ENCODE measurements around the gene COL25A1. TPM values are rescaled to one million over a fixed set of nuclear protein-coding genes. Genes with fewer than 3 reads are reported as not detected.

Gene COL25A1
- total and polyA plus RNA-seq, 4 experiments from 2014 or later: 0.06 to 0.55 (median 0.44) TPM; not detected in 1

DNA sequence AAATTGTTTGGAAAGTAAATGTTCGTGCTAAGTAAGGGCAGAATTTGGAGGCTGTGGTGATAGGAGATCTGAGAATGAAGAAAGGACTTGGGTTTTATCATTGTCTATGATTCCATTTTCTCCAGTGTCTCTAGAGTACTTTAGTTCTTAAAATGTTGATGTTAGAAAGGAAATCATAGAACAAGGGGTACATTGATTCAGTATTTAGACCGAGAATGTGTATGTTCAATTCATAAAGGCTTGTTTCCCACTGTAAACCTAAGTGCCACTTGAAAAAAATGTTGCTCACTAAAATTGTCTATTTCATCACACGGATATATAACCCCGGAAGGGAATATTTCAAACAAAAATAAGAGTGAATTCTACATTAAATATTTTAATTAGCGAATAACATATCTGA lies 380.3 kb downstream of the COL25A1 start:
- Mint-ChIP-seq H3K4me1 (no peaks in the 10 kb centered on the region), H3K27ac (no peak overlapping the region), H3K27me3 (peaks cover 0 to 3% of the 10 kb centered on the region in 2 donors), H3K36me3 (no peaks in the 10 kb centered on the region), H3K4me3 (no peak overlapping the region), H3K9me3 (no peaks in the 10 kb centered on the region)
- intact Hi-C loops (cut with micrococcal nuclease): no loop called here
- no peak overlapping the region for H3K27ac ChIP-seq (ENCODE audit: low read depth, low read length)
- no peak for DNase-seq
- no peaks in the 10 kb centered on the region for H3K27me3 ChIP-seq (ENCODE audit: insufficient read depth, low read length)
- ChIA-PET POLR2A (ENCODE audit: partially characterized antibody) (no interaction called here), CTCF (ENCODE audit: partially characterized antibody) (no interaction called here)
- H3K4me1 ChIP-seq (ENCODE audit: insufficient read depth, low read length): no peaks in the 10 kb centered on the region
- no peaks in the 10 kb centered on the region for H3K36me3 ChIP-seq (ENCODE audit: insufficient read depth, low read length)
- H3K4me3 ChIP-seq (ENCODE audit: low read length in 2 of 2): no peak overlapping the region
- H3K9me3 ChIP-seq (ENCODE audit: control insufficient read depth in 1 of 2, low read length in 2 of 2): no peaks in the 10 kb centered on the region

DNA sequence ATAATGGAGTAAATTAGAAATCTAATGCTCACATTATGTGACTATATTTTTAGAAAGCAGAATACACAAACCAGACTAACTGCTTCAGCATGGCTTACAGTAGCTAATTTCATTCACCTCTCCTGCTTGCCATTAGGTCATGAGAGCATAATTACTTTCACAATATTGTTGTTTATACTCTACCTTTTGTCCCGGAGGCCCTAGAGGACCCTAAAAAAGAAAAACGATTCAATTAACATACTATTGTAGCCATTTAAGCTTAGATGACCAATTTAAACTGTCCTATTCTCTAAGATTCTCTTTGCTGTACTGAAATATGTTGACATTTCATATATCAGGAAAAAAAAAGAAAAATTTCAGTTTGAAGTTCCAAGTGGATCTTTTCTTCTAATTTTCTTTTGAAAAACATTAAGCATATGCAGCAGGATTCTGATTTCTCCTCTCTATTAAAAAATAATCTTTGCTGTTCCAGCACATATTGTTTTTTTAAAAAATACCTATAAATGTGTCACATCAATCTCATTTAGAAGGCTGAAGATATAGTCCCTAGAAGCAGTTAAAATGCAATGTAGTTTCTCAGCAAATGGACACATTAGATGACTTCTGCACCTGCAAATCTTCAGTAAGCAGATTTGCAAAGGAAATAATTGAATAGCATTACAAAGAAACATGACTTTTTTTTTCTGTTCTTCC lies 381.9 kb downstream of the COL25A1 start:
- peaks cover 0 to 4% of the 10 kb centered on the region in 2 donors for H3K27me3 Mint-ChIP-seq

DNA sequence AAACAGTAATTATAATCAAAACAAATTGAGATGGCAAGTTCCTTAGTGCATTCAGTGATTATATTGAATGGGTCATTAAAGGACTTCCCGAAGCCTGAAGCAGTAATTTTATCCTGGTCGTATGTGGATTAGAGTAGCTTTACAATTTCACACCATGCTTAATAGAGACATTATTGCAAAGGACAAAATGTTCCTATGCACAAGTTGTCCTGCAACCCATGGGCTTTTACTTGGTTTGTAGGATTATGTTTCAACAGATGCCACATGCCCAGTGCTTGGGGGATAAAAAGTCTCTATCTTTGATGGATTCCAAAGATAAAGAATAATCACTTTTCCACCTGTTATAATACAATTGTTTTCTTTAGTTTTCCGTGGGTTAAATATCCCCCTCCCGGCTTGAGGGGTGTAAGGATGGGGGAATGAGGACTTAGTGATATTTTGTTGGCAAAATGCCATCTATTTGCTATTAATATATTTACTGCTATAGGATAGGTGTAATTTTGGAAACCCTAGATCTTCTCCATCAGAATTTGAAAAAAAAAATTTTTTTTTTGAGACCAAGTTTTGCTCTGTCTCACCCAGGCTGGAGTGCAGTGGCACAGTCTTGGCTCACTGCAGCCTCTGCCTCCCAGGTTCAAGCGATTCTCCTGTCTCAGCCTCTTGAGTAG lies 383.1 kb downstream of the COL25A1 start:
- POLR2A ChIA-PET (ENCODE audit: partially characterized antibody): no interaction called here
- H3K36me3 Mint-ChIP-seq: no peaks in the 10 kb centered on the region
- Histone ChIP-seq H3K4me1 (ENCODE audit: insufficient read depth, low read length) (no peaks in the 10 kb centered on the region), H3K9me3 (ENCODE audit: control insufficient read depth in 1 of 2, low read length in 2 of 2) (no peaks in the 10 kb centered on the region), H3K27me3 (ENCODE audit: insufficient read depth, low read length) (no peaks in the 10 kb centered on the region), H3K36me3 (ENCODE audit: insufficient read depth, low read length) (no peaks in the 10 kb centered on the region), H3K27ac (ENCODE audit: low read depth, low read length) (no peak overlapping the region), H3K4me3 (ENCODE audit: low read length in 2 of 2) (no peak overlapping the region)
- no peaks in the 10 kb centered on the region for H3K9me3 Mint-ChIP-seq
- H3K4me1 Mint-ChIP-seq: no peaks in the 10 kb centered on the region
- H3K27ac Mint-ChIP-seq: no peak overlapping the region
- no peak overlapping the region for H3K4me3 Mint-ChIP-seq
- CTCF ChIA-PET (ENCODE audit: partially characterized antibody): no interaction called here
- intact Hi-C loops (cut with micrococcal nuclease): no loop called here
- no peak for DNase-seq
- peaks cover 0 to 5% of the 10 kb centered on the region in 2 donors for H3K27me3 Mint-ChIP-seq

More for the DNA sequence above, 381.9 kb downstream of the COL25A1 start:
- Mint-ChIP-seq H3K36me3 (no peaks in the 10 kb centered on the region), H3K9me3 (no peaks in the 10 kb centered on the region), H3K4me1 (no peaks in the 10 kb centered on the region), H3K27ac (no peak overlapping the region), H3K4me3 (no peak overlapping the region)
- H3K4me1 ChIP-seq (ENCODE audit: insufficient read depth, low read length): no peaks in the 10 kb centered on the region
- DNase-seq: no peak
- no peak overlapping the region for H3K27ac ChIP-seq (ENCODE audit: low read depth, low read length)
- no peak overlapping the region for H3K4me3 ChIP-seq (ENCODE audit: low read length in 2 of 2)
- H3K27me3 ChIP-seq (ENCODE audit: insufficient read depth, low read length): no peaks in the 10 kb centered on the region
- no peaks in the 10 kb centered on the region for H3K9me3 ChIP-seq (ENCODE audit: control insufficient read depth in 1 of 2, low read length in 2 of 2)
- intact Hi-C loops (cut with micrococcal nuclease): no loop called here
- ChIA-PET POLR2A (ENCODE audit: partially characterized antibody) (no interaction called here), CTCF (ENCODE audit: partially characterized antibody) (no interaction called here)
- no peaks in the 10 kb centered on the region for H3K36me3 ChIP-seq (ENCODE audit: insufficient read depth, low read length)

DNA sequence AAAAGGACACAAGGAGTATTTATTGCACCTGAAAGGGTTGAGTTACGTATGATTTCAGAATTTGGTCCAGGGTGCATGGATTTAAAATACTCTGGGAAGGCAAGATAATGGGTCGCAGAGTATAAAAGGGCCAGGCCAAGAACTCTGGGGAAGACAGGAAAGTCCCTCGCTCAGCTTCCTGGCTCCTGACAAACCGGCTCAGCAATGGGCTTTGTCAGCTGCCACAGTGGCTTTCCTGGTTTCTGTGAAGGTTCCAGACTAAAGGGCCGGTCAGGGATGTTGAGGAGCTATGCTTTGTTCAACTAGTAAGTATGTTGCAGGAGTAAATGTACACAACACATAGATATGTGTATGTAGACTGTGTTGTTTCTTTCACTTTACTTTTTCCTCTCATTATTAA lies 385.2 kb downstream of the COL25A1 start:
- no peaks in the 10 kb centered on the region for H3K4me1 ChIP-seq (ENCODE audit: insufficient read depth, low read length)
- H3K36me3 ChIP-seq (ENCODE audit: insufficient read depth, low read length): no peaks in the 10 kb centered on the region
- H3K4me3 ChIP-seq (ENCODE audit: low read length in 2 of 2): no peak overlapping the region
- Mint-ChIP-seq H3K4me3 (no peak overlapping the region), H3K9me3 (no peaks in the 10 kb centered on the region), H3K4me1 (no peaks in the 10 kb centered on the region), H3K27ac (no peak overlapping the region), H3K36me3 (no peaks in the 10 kb centered on the region), H3K27me3 (peaks cover 3% of the 10 kb centered on the region in 2 donors)
- intact Hi-C loops (cut with micrococcal nuclease): no loop called here
- CTCF ChIA-PET (ENCODE audit: partially characterized antibody): interaction anchor here (0.9 kb wide), 1 partner anchor 16 kb away, joined by 3 read pairs; no protein-coding TSS in a partner anchor
- H3K27me3 ChIP-seq (ENCODE audit: insufficient read depth, low read length): no peaks in the 10 kb centered on the region
- no peak for DNase-seq
- no peak overlapping the region for H3K27ac ChIP-seq (ENCODE audit: low read depth, low read length)
- H3K9me3 ChIP-seq (ENCODE audit: control insufficient read depth in 1 of 2, low read length in 2 of 2): no peaks in the 10 kb centered on the region
- POLR2A ChIA-PET (ENCODE audit: partially characterized antibody): no interaction called here

DNA sequence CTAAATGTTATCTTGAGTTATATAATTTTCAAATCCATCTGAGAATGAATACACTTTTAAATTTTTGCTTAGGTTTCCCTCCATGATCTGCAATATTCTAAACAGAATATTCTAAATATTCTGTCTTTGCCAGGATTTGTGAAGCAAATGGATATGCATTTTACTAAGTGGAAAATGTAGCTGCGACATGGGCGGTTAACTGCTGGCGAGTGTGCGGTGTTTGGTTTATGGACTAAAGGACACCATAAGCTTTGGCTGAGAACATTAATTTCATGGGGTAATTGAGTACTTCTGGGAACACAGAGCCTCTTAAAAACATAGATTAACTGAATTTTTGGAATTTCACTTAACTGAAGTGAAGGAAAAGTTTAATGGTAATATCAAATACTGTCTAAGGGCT lies 385.8 kb downstream of the COL25A1 start:
- Histone ChIP-seq H3K9me3 (ENCODE audit: control insufficient read depth in 1 of 2, low read length in 2 of 2) (no peaks in the 10 kb centered on the region), H3K27ac (ENCODE audit: low read depth, low read length) (no peak overlapping the region), H3K4me3 (ENCODE audit: low read length in 2 of 2) (no peak overlapping the region), H3K36me3 (ENCODE audit: insufficient read depth, low read length) (no peaks in the 10 kb centered on the region), H3K27me3 (ENCODE audit: insufficient read depth, low read length) (no peaks in the 10 kb centered on the region), H3K4me1 (ENCODE audit: insufficient read depth, low read length) (no peaks in the 10 kb centered on the region)
- ChIA-PET POLR2A (ENCODE audit: partially characterized antibody) (no interaction called here), CTCF (ENCODE audit: partially characterized antibody) (no interaction called here)
- intact Hi-C loops (cut with micrococcal nuclease): no loop called here
- DNase-seq: no peak
- H3K9me3 Mint-ChIP-seq: no peaks in the 10 kb centered on the region
- no peaks in the 10 kb centered on the region for H3K36me3 Mint-ChIP-seq
- no peak overlapping the region for H3K27ac Mint-ChIP-seq
- H3K27me3 Mint-ChIP-seq: peaks cover 3 to 5% of the 10 kb centered on the region in 2 donors
- H3K4me1 Mint-ChIP-seq: no peaks in the 10 kb centered on the region
- H3K4me3 Mint-ChIP-seq: no peak overlapping the region

DNA sequence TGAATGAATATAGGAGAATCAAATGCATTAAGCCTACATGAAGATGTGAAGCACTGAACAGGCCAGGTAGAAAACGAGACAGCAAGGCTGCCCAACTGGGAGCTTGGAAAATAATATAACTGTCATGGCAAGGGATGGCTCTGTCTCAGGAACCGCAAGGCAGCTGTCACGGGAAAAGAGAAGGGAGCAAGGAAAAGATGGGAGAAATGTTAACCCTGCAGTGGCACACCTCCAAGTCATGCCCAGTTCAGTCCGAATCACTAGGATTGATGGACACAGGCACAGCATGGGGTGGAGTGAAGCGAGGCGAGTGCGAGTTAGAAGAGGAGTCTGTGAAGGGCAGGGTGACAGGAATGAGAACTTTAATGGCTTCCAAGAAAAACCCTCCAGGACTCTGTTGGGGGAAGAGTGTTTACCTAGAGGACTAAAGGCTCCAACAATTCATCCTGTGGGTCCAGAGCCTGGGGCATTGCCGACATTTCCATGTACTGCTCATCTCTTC lies 395.5 kb downstream of the COL25A1 start:
- ChIA-PET CTCF (ENCODE audit: partially characterized antibody) (no interaction called here), POLR2A (ENCODE audit: partially characterized antibody) (no interaction called here)
- Mint-ChIP-seq H3K27ac (no peak overlapping the region), H3K4me1 (peaks cover 0 to 8% (median 3%) of the 10 kb centered on the region in 4 donors), H3K36me3 (no peaks in the 10 kb centered on the region), H3K4me3 (no peak overlapping the region), H3K9me3 (no peaks in the 10 kb centered on the region), H3K27me3 (peaks cover 3% of the 10 kb centered on the region in 2 donors)
- Histone ChIP-seq H3K27ac (ENCODE audit: low read depth, low read length) (no peak overlapping the region), H3K4me1 (ENCODE audit: insufficient read depth, low read length) (no peaks in the 10 kb centered on the region), H3K36me3 (ENCODE audit: insufficient read depth, low read length) (no peaks in the 10 kb centered on the region), H3K9me3 (ENCODE audit: control insufficient read depth in 1 of 2, low read length in 2 of 2) (no peaks in the 10 kb centered on the region), H3K4me3 (ENCODE audit: low read length in 2 of 2) (no peak overlapping the region), H3K27me3 (ENCODE audit: insufficient read depth, low read length) (no peaks in the 10 kb centered on the region)
- no peak for DNase-seq
- intact Hi-C loops (cut with micrococcal nuclease): no loop called here

DNA sequence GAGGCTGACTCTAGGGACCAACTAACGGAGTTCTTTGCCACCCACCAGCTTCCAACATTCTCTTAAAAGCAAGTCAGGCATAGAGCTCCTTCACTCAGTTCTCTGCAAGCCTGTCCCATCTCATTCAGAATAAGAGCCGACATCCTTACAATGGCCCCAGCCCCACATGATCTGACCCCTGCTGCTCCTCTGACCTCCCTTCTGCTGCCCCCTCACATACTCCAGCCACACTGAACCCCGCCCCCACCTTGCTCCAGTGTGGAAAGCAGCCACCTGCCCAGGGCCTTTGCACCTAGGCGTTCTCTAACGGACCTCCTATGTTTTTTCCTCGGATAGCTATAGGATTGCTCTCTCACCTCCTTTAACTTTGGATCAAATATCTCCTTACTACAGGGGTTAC lies 396.5 kb downstream of the COL25A1 start:
- no peak overlapping the region for H3K4me3 ChIP-seq (ENCODE audit: low read length in 2 of 2)
- no peak for DNase-seq
- Mint-ChIP-seq H3K4me3 (no peak overlapping the region), H3K9me3 (no peaks in the 10 kb centered on the region), H3K27ac (no peak overlapping the region), H3K27me3 (peaks cover 2 to 3% of the 10 kb centered on the region in 2 donors), H3K36me3 (no peaks in the 10 kb centered on the region), H3K4me1 (peaks cover 0 to 8% (median 3%) of the 10 kb centered on the region in 4 donors)
- H3K9me3 ChIP-seq (ENCODE audit: control insufficient read depth in 1 of 2, low read length in 2 of 2): no peaks in the 10 kb centered on the region
- intact Hi-C loops (cut with micrococcal nuclease): no loop called here
- H3K4me1 ChIP-seq (ENCODE audit: insufficient read depth, low read length): no peaks in the 10 kb centered on the region
- no peak overlapping the region for H3K27ac ChIP-seq (ENCODE audit: low read depth, low read length)
- ChIA-PET POLR2A (ENCODE audit: partially characterized antibody) (no interaction called here), CTCF (ENCODE audit: partially characterized antibody) (interaction anchor here (0.6 kb wide), 1 partner anchor 571 kb away, joined by 4 read pairs; no protein-coding TSS in a partner anchor)
- H3K36me3 ChIP-seq (ENCODE audit: insufficient read depth, low read length): no peaks in the 10 kb centered on the region
- H3K27me3 ChIP-seq (ENCODE audit: insufficient read depth, low read length): no peaks in the 10 kb centered on the region

Data from CD4-positive, alpha-beta memory T cell (primary cell).